Adrenal gland (tissue), 12 donors: ENCODE results near the gene SLC25A24. TPM values are rescaled to one million over a fixed set of nuclear protein-coding genes. Genes with fewer than 3 reads are reported as not detected.

Experiments used
- DNase-seq, 7 donors: peaks; one replicate each; pipeline ENCODE4 v3.0.0-alpha.2; 2019 to 2020
- H3K27ac ChIP-seq, 5 donors: fragments of 200-600 bp; sonication (generic) in 4 of 5; 1 replicate in 3 of 5; 2 replicates in 2 of 5; pipeline versions ENCODE4 v1.5.1 to v1.8.0; 2016 to 2020; ENCODE audit warnings: mild to moderate bottlenecking in 1 of 5
- H3K27me3 ChIP-seq: fragments of 200-600 bp; 2 replicates; pipeline ENCODE4 v1.8.0; 2021
- H3K36me3 ChIP-seq, 2 donors: fragments of 200-600 bp; replicated peaks in 1 of 2; 1 replicate in 1 of 2; 2 replicates in 1 of 2; pipeline versions ENCODE4 v1.5.1 to v1.8.0; 2018 to 2022
- H3K4me1 ChIP-seq, 2 donors: fragments of 200-600 bp; replicated peaks in 1 of 2; 1 replicate in 1 of 2; 2 replicates in 1 of 2; pipeline versions ENCODE4 v1.5.1 to v1.8.0; 2018 to 2021
- H3K4me3 ChIP-seq, 4 donors: fragments of 200-600 bp; sonication (generic) in 3 of 4; one replicate each; pipeline ENCODE4 v1.5.1; 2016 to 2018
- H3K9me3 ChIP-seq, 3 donors: fragments of 200-600 bp; sonication (generic) in 1 of 3; replicated peaks in 1 of 3; 1 replicate in 2 of 3; 2 replicates in 1 of 3; pipeline versions ENCODE4 v1.5.1 to v1.8.0; 2016 to 2021
- POLR2A ChIP-seq, 2 donors: fragments of 450-650 bp; IDR thresholded peaks; one replicate each; pipeline ENCODE4 v1.6.1; 2017; ENCODE audit warnings: antibody characterized with exemption in 2 of 2, mild to moderate bottlenecking in 2 of 2, moderate library complexity in 1 of 2
- WGBS, 4 donors: extraction: QIAGEN DNeasy Blood & Tissue Kit in 2 of 4; methylation state at CpG; one replicate each; pipeline versions ENCODE4 v1.1.5 to v1.1.7; 2013 to 2017; 5-methylcytosine and 5-hydroxymethylcytosine counted together
- intact Hi-C, 2 donors: fragments of 100-400 bp; cut with DNase I; formaldehyde crosslinking; loops; one replicate each; pipeline versions ENCODE4 v1.14.1 to v1.15.0; 2022 to 2023
- polyA plus RNA-seq, 3 donors: library from polyadenylated mRNA; stranded (reverse); fragments of 200-250 nt in 2 of 3; fragments of 350-450 nt in 1 of 3; fragmentation: Illumina TruSeq in 1 of 3; extraction: RNeasy Lipid Tissue Mini Kit (QIAGEN cat#74804) in 1 of 3; gene quantifications; one replicate each; pipeline ENCODE4 v1.2.3, GENCODE V29; 2013 to 2014
- total RNA-seq, 9 donors: library from RNA; depleted of rRNA in 4 of 9; stranded (reverse); fragments of >200 nt in 4 of 9; fragments of 120-200 nt in 1 of 9; fragmentation: NEBNext Ultra II Directional in 1 of 9; extraction: Animal tissue kit (Norgen Biotek cat#: 25700) in 1 of 9; gene quantifications; one replicate each; pipeline versions ENCODE4 v1.1.0 to v1.2.4, GENCODE V29; 2013 to 2023
- donor health status: healthy with polysubstance abuse.
- donor health status: Bipolar disorder and iron deficiency.
- donor health status: DM: yes; HTN: yes; CAD: no.
- donor health status: DM: no; HTN: no; CAD: no.
- donor health status: DM: no; HTN: no; CAD: no.
- donor health status: DM: yes; HTN: yes; CAD: no.

Gene SLC25A24
- total and polyA plus RNA-seq, 12 donors: 3.9 to 38.5 (median 27.2) TPM

DNA sequence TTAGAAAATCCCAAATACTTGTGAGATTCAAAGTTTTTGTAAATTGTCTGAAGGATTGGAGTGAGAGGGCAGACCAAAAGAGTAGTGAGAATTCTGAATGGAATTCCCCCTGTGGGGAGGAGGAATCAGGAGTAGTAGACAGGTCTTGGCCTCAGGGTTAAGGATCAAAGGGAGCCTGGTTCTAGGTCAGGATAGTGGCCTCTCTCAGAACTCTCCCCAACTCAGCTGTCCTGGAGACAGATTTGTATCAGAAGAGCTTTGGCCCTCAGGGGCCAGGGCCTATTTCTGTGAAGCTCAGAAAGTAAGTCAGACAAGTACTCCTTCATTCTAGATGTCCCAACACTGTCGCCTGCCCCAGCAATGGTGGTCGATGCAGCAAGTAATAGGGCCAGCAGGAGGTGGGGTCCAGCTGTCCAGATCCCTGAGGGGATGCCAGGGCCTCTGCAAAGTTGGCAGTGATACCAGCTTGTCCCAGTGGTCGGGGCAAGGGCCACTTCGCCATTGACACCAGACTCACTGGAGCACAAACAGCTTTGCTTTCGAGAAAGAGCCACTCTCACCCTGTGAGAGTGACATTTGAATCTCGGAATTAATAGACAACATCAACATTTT, 115.2 kb downstream of the SLC25A24 start:
- no peaks in the 10 kb centered on the region for H3K36me3 ChIP-seq
- no peak for TF ChIP-seq POLR2A (IDR thresholded peaks at IDR 0.05)
- H3K4me1 ChIP-seq: no peaks in the 10 kb centered on the region
- no peaks in the 10 kb centered on the region for H3K27me3 ChIP-seq
- intact Hi-C loops: no loop called here
- H3K4me3 ChIP-seq: no peak overlapping the region
- H3K27ac ChIP-seq: no peak overlapping the region
- H3K9me3 ChIP-seq: no peaks in the 10 kb centered on the region
- 78 to 82% (median 81%) methylated on average over 4 to 6 of the region's 6 CpGs for WGBS, 4 donors
- DNase-seq: no peak

Other genes starting within 250 kb of the SLC25A24 start
- gene VAV3, start 235.2 kb downstream of the SLC25A24 start, total RNA-seq: 1 to 10 TPM; 2.3 to 8.5 (median 4.1) TPM
- gene VAV3, start 235.2 kb downstream of the SLC25A24 start, polyA plus RNA-seq: 1 to 10 TPM; 1.1 to 2.2 (median 1.7) TPM
- gene NBPF4, start 43.7 kb upstream of the SLC25A24 start, total RNA-seq: under 1 TPM in 3 of 9 donors, not detected in 6; 0.08 to 0.18 (median 0.14) TPM
- not detected for gene NBPF4, start 43.7 kb upstream of the SLC25A24 start, polyA plus RNA-seq
- gene NBPF6, start 250.0 kb upstream of the SLC25A24 start, total RNA-seq: under 1 TPM in 1 of 9 donors, not detected in 8; 0.14 TPM
- not detected for gene NBPF6, start 250.0 kb upstream of the SLC25A24 start, polyA plus RNA-seq